ENCODE measurements around the gene FST. TPM values are rescaled to one million over a fixed set of nuclear protein-coding genes. Genes with fewer than 3 reads are reported as not detected.

FST gene
- total RNA-seq, 1 donor from 2014 or later = not detected

- intact Hi-C loops (cut with micrococcal nuclease) = loop anchor here (2.0 kb wide), 1 partner anchor 750 kb away; no protein-coding TSS in a partner anchor
- DNase-seq (ENCODE audit: low spot score) = no peak
- Mint-ChIP-seq H3K4me3 (ENCODE audit: low read depth) (peak overlapping the region; percentile 79), H3K36me3 (ENCODE audit: low read depth) (no peaks in the 10 kb centered on the region), H3K9me3 (no peaks in the 10 kb centered on the region), H3K4me1 (ENCODE audit: low read depth) (peaks cover 26% of the 10 kb centered on the region), H3K27me3 (ENCODE audit: low read depth) (peaks cover 68% of the 10 kb centered on the region), H3K27ac (no peak overlapping the region)
Observed at GRCh38 chr5:53479045-53479589, 1.3 kb upstream of the FST start.

- intact Hi-C loops (cut with micrococcal nuclease) = loop anchor here (2.0 to 10.0 kb wide), 3 partner anchors 295 to 832 kb away; partner anchors contain the start of gene ARL15
- Mint-ChIP-seq H3K36me3 (ENCODE audit: low read depth) (no peaks in the 10 kb centered on the region), H3K27me3 (ENCODE audit: low read depth) (peaks cover 64% of the 10 kb centered on the region), H3K4me1 (ENCODE audit: low read depth) (peaks cover 26% of the 10 kb centered on the region), H3K27ac (no peak overlapping the region), H3K9me3 (no peaks in the 10 kb centered on the region), H3K4me3 (ENCODE audit: low read depth) (peak overlapping the region; percentile 79)
- DNase-seq (ENCODE audit: low spot score) = no peak
Observed at GRCh38 chr5:53479590-53480415, 626 bp upstream of the FST start.

GRCh38 chr5:53481159-53481886 lies 894 bp downstream of the FST start:
- Mint-ChIP-seq H3K4me1 (ENCODE audit: low read depth) (peaks cover 27% of the 10 kb centered on the region), H3K4me3 (ENCODE audit: low read depth) (peak overlapping the region; percentile 86), H3K27ac (peak overlapping the region; percentile 9), H3K9me3 (no peaks in the 10 kb centered on the region), H3K36me3 (ENCODE audit: low read depth) (no peaks in the 10 kb centered on the region), H3K27me3 (ENCODE audit: low read depth) (peaks cover 67% of the 10 kb centered on the region)
- DNase-seq (ENCODE audit: low spot score) = no peak
- intact Hi-C loops (cut with micrococcal nuclease) = loop anchor here (5.0 to 10.0 kb wide), 2 partner anchors 293 to 831 kb away; partner anchors contain the start of gene ARL15

- intact Hi-C loops (cut with micrococcal nuclease) = loop anchor here (2.0 to 10.0 kb wide), 3 partner anchors 79 to 830 kb away; partner anchors contain the start of genes ARL15 and NDUFS4
- peak overlapping the region; percentile 71 for H3K27ac Mint-ChIP-seq
- no peaks in the 10 kb centered on the region for H3K36me3 Mint-ChIP-seq (ENCODE audit: low read depth)
- peak; percentile 64 for DNase-seq (ENCODE audit: low spot score)
- H3K4me3 Mint-ChIP-seq (ENCODE audit: low read depth) = peak overlapping the region; percentile 86
- peaks cover 29% of the 10 kb centered on the region for H3K4me1 Mint-ChIP-seq (ENCODE audit: low read depth)
- H3K9me3 Mint-ChIP-seq = no peaks in the 10 kb centered on the region
- H3K27me3 Mint-ChIP-seq (ENCODE audit: low read depth) = peaks cover 62% of the 10 kb centered on the region
Observed at GRCh38 chr5:53481887-53482716, 1.7 kb downstream of the FST start.

- H3K27me3 Mint-ChIP-seq (ENCODE audit: low read depth) = peaks cover 57% of the 10 kb centered on the region
- H3K4me3 Mint-ChIP-seq (ENCODE audit: low read depth) = peak overlapping the region; percentile 86
- H3K27ac Mint-ChIP-seq = no peak overlapping the region
- H3K36me3 Mint-ChIP-seq (ENCODE audit: low read depth) = no peaks in the 10 kb centered on the region
- H3K4me1 Mint-ChIP-seq (ENCODE audit: low read depth) = peaks cover 29% of the 10 kb centered on the region
- intact Hi-C loops (cut with micrococcal nuclease) = loop anchor here (2.0 to 10.0 kb wide), 3 partner anchors 78 to 829 kb away; partner anchors contain the start of genes ARL15 and NDUFS4
- no peaks in the 10 kb centered on the region for H3K9me3 Mint-ChIP-seq
- DNase-seq (ENCODE audit: low spot score) = no peak
Observed at GRCh38 chr5:53482717-53483638, 2.5 kb downstream of the FST start.

GRCh38 chr5:53487436-53487835 lies 7.0 kb downstream of the FST start:
- H3K27me3 Mint-ChIP-seq (ENCODE audit: low read depth) = peaks cover 30% of the 10 kb centered on the region
- H3K36me3 Mint-ChIP-seq (ENCODE audit: low read depth) = no peaks in the 10 kb centered on the region
- DNase-seq (ENCODE audit: low spot score) = no peak
- intact Hi-C loops (cut with micrococcal nuclease) = loop anchor here (10.0 kb wide), 1 partner anchor 287 kb away; no protein-coding TSS in a partner anchor
- peaks cover 4% of the 10 kb centered on the region for H3K4me1 Mint-ChIP-seq (ENCODE audit: low read depth)
- no peaks in the 10 kb centered on the region for H3K9me3 Mint-ChIP-seq
- H3K4me3 Mint-ChIP-seq (ENCODE audit: low read depth) = no peak overlapping the region
- no peak overlapping the region for H3K27ac Mint-ChIP-seq

- Mint-ChIP-seq H3K4me3 (ENCODE audit: low read depth) (no peak overlapping the region), H3K4me1 (ENCODE audit: low read depth) (peaks cover 3% of the 10 kb centered on the region), H3K36me3 (ENCODE audit: low read depth) (no peaks in the 10 kb centered on the region), H3K27me3 (ENCODE audit: low read depth) (peaks cover 27% of the 10 kb centered on the region), H3K27ac (no peak overlapping the region), H3K9me3 (no peaks in the 10 kb centered on the region)
- intact Hi-C loops (cut with micrococcal nuclease) = loop anchor here (10.0 kb wide), 1 partner anchor 287 kb away; no protein-coding TSS in a partner anchor
- no peak for DNase-seq (ENCODE audit: low spot score)
Observed at GRCh38 chr5:53488195-53488722, 7.8 kb downstream of the FST start.

GRCh38 chr5:53490747-53491146 lies 10.3 kb downstream of the FST start:
- intact Hi-C loops (cut with micrococcal nuclease) = no loop called here
- Mint-ChIP-seq H3K4me3 (ENCODE audit: low read depth) (no peak overlapping the region), H3K27ac (no peak overlapping the region), H3K4me1 (ENCODE audit: low read depth) (peaks cover 3% of the 10 kb centered on the region), H3K36me3 (ENCODE audit: low read depth) (no peaks in the 10 kb centered on the region), H3K27me3 (ENCODE audit: low read depth) (peaks cover 9% of the 10 kb centered on the region), H3K9me3 (no peaks in the 10 kb centered on the region)
- DNase-seq (ENCODE audit: low spot score) = no peak

GRCh38 chr5:53501054-53501453 lies 20.6 kb downstream of the FST start:
- Mint-ChIP-seq H3K4me3 (ENCODE audit: low read depth) (no peak overlapping the region), H3K9me3 (no peaks in the 10 kb centered on the region), H3K4me1 (ENCODE audit: low read depth) (no peaks in the 10 kb centered on the region), H3K27ac (no peak overlapping the region), H3K36me3 (ENCODE audit: low read depth) (no peaks in the 10 kb centered on the region), H3K27me3 (ENCODE audit: low read depth) (no peaks in the 10 kb centered on the region)
- intact Hi-C loops (cut with micrococcal nuclease) = no loop called here
- DNase-seq (ENCODE audit: low spot score) = no peak

GRCh38 chr5:53503562-53504218 lies 23.3 kb downstream of the FST start:
- H3K4me3 Mint-ChIP-seq (ENCODE audit: low read depth) = no peak overlapping the region

GRCh38 chr5:53507013-53507412 lies 26.6 kb downstream of the FST start:
- intact Hi-C loops (cut with micrococcal nuclease) = no loop called here

More at GRCh38 chr5:53503562-53504218, 23.3 kb downstream of the FST start:
- Mint-ChIP-seq H3K27me3 (ENCODE audit: low read depth) (no peaks in the 10 kb centered on the region), H3K27ac (no peak overlapping the region), H3K4me1 (ENCODE audit: low read depth) (no peaks in the 10 kb centered on the region), H3K36me3 (ENCODE audit: low read depth) (no peaks in the 10 kb centered on the region), H3K9me3 (peaks cover under 1% of the 10 kb centered on the region)
- no peak for DNase-seq (ENCODE audit: low spot score)
- intact Hi-C loops (cut with micrococcal nuclease) = no loop called here

More at GRCh38 chr5:53507013-53507412, 26.6 kb downstream of the FST start:
- no peak overlapping the region for H3K4me3 Mint-ChIP-seq (ENCODE audit: low read depth)
- peaks cover 2% of the 10 kb centered on the region for H3K27me3 Mint-ChIP-seq (ENCODE audit: low read depth)
- H3K4me1 Mint-ChIP-seq (ENCODE audit: low read depth) = no peaks in the 10 kb centered on the region
- H3K9me3 Mint-ChIP-seq = peaks cover 20% of the 10 kb centered on the region
- H3K36me3 Mint-ChIP-seq (ENCODE audit: low read depth) = no peaks in the 10 kb centered on the region
- no peak overlapping the region for H3K27ac Mint-ChIP-seq
- no peak for DNase-seq (ENCODE audit: low spot score)

Data from activated T-helper 2 cell treated with anti-CD3 and anti-CD28 coated beads, Interferon-gamma antibody, Interleukin-2, Interleukin-4, amounts not matched to agents 10 μg/mL and 5 μg/mL and 100 μg/mL, durations not matched to agents 14 hours and 24 hours and 36 hours (primary cell).